Astrocyte (in vitro differentiated cells and primary cell): Measurements from ENCODE around the gene DIDO1.

ENCODE experiments used
- EZH2 ChIP-seq: IDR thresholded peaks from 2 replicates; pipeline ENCODE4 v1.6.1; 2012; ENCODE audit warnings: mild to moderate bottlenecking, low read length, inconsistent platforms; ENCODE audit not compliant: insufficient read depth
- TF ChIP-seq, protein P1 (sequence below): IDR thresholded peaks from 2 replicates; pipeline ENCODE4 v1.5.1; 2011; ENCODE audit warnings: low read depth, mild to moderate bottlenecking, inconsistent platforms, low read length, moderate library complexity; ENCODE audit not compliant: insufficient read depth

DNA sequence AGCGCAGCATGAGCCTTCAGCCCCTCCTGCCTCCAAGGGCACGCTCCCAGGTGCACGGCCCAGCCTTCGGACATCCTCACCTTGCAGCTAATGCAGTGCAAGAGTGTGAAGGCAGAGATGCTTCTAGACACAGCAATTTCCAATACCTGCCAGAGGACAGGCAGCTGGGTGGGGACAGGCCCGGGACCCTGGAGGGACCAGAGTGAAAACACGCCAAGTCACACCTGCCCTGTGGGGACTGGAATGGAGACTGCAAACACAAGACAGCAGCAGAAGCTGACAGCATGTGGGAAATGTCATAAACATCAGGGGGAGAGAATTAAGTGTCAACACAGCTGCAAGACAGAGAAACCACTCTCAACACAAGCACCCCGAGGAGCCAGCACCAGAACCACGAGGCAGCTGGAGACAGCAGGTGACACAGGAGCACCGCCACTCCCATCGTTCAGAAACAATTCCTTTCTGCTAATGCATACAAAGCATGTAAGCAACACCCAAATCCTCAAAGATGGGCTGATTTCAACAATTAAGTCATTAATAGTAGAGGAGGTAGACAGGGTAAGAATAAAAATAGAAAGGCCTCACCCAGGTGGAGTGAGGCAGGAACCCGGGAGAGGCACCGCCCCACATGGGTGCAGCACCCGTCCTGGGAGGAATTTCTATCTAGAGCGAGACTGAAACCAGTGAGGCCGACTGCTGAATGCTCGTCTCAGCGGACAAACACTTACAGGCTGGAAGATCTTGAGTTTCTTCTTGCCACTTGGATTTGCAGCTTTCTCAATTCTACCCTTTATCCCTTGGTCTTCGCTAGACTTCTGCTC, 17.1 kb downstream of the DIDO1 start:
- TF ChIP-seq, protein P1, sequence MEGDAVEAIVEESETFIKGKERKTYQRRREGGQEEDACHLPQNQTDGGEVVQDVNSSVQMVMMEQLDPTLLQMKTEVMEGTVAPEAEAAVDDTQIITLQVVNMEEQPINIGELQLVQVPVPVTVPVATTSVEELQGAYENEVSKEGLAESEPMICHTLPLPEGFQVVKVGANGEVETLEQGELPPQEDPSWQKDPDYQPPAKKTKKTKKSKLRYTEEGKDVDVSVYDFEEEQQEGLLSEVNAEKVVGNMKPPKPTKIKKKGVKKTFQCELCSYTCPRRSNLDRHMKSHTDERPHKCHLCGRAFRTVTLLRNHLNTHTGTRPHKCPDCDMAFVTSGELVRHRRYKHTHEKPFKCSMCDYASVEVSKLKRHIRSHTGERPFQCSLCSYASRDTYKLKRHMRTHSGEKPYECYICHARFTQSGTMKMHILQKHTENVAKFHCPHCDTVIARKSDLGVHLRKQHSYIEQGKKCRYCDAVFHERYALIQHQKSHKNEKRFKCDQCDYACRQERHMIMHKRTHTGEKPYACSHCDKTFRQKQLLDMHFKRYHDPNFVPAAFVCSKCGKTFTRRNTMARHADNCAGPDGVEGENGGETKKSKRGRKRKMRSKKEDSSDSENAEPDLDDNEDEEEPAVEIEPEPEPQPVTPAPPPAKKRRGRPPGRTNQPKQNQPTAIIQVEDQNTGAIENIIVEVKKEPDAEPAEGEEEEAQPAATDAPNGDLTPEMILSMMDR, result no peak
- TF ChIP-seq EZH2, result no peak
